Spleen (tissue), 11 donors: ENCODE data around the gene GMDS. TPM values are rescaled to one million over a fixed set of nuclear protein-coding genes. Genes with fewer than 3 reads are reported as not detected.
A peak's percentile ranks its signal among the peaks of the same experiment; 100 is the strongest.

Experiments
- DNase-seq: peaks from one replicate; pipeline ENCODE4 v3.0.0-alpha.2; 2020
- H3K27ac ChIP-seq, 8 donors: fragments of 200-600 bp; sonication (generic) in 7 of 8; 1 replicate in 4 of 8; 2 replicates in 4 of 8; pipeline versions ENCODE4 v1.5.0 to v1.8.0; 2016 to 2021; ENCODE audit warnings: inconsistent platforms in 4 of 8, mild to moderate bottlenecking in 4 of 8, moderate library complexity in 1 of 8
- H3K27me3 ChIP-seq, 7 donors: fragments of 200-600 bp; sonication (generic) in 6 of 7; replicated peaks in 1 of 7; 1 replicate in 4 of 7; 2 replicates in 3 of 7; pipeline versions ENCODE4 v1.5.0 to v1.8.0; 2016 to 2021; ENCODE audit warnings: inconsistent platforms in 3 of 7, mild to moderate bottlenecking in 1 of 7
- H3K36me3 ChIP-seq, 6 donors: fragments of 200-600 bp; sonication (generic) in 5 of 6; 1 replicate in 4 of 6; 2 replicates in 2 of 6; pipeline versions ENCODE4 v1.5.0 to v1.8.0; 2016 to 2021; ENCODE audit warnings: inconsistent platforms in 2 of 6
- H3K4me1 ChIP-seq, 6 donors: fragments of 200-600 bp; sonication (generic) in 5 of 6; 1 replicate in 3 of 6; 2 replicates in 3 of 6; pipeline versions ENCODE4 v1.5.0 to v1.8.0; 2016 to 2021; ENCODE audit warnings: inconsistent platforms in 3 of 6
- H3K4me3 ChIP-seq, 8 donors: fragments of 200-600 bp; sonication (generic) in 7 of 8; 1 replicate in 4 of 8; 2 replicates in 4 of 8; pipeline versions ENCODE4 v1.5.0 to v1.8.0; 2016 to 2021; ENCODE audit warnings: inconsistent platforms in 4 of 8, mild to moderate bottlenecking in 4 of 8, moderate library complexity in 2 of 8
- H3K9me3 ChIP-seq, 8 donors: fragments of 200-600 bp; sonication (generic) in 7 of 8; 1 replicate in 4 of 8; 2 replicates in 4 of 8; pipeline versions ENCODE4 v1.5.0 to v1.8.0; 2016 to 2021; ENCODE audit warnings: inconsistent platforms in 4 of 8
- CTCF ChIP-seq, 11 experiments: fragments of 200-600 bp in 7 of 11; fragments of 450-650 bp in 4 of 11; sonication (generic) in 4 of 11; IDR thresholded peaks in 8 of 11; conservative IDR thresholded peaks in 3 of 11; 1 replicate in 7 of 11; 2 replicates in 4 of 11; pipeline versions ENCODE4 v1.4.0 to v1.8.0; 2016 to 2021; ENCODE audit warnings: antibody characterized with exemption in 11 of 11, inconsistent platforms in 4 of 11, mild to moderate bottlenecking in 1 of 11
- POLR2A ChIP-seq, 3 donors: fragments of 450-650 bp; IDR thresholded peaks; one replicate each; pipeline ENCODE4 v1.5.1; 2017; ENCODE audit warnings: antibody characterized with exemption in 3 of 3, mild to moderate bottlenecking in 1 of 3
- POLR2AphosphoS5 ChIP-seq, 3 donors: sonication (generic); formaldehyde crosslinking; IDR thresholded peaks; one replicate each; pipeline ENCODE4 v1.5.1; 2017; ENCODE audit warnings: antibody characterized with exemption in 3 of 3
- WGBS, 5 donors: extraction: QIAGEN DNeasy Blood & Tissue Kit in 3 of 5; methylation state at CpG; one replicate each; pipeline versions ENCODE4 v1.1.5 to v1.1.7; 2013 to 2018; 5-methylcytosine and 5-hydroxymethylcytosine counted together
- intact Hi-C: fragments of 100-400 bp; cut with DNase I; formaldehyde crosslinking; loops from one replicate; pipeline ENCODE4 v1.15.0; 2023; ENCODE audit warnings: low total_unique reads
- polyA plus RNA-seq, 3 donors: library from polyadenylated mRNA; stranded (reverse); fragments of 200-250 nt; gene quantifications; one replicate each; pipeline ENCODE4 v1.2.1, GENCODE V29; 2013
- total RNA-seq, 7 donors: library from RNA; depleted of rRNA in 3 of 7; stranded (reverse); fragments of >200 nt in 3 of 7; fragmentation: NEBNext Ultra II Directional in 4 of 7; extraction: Animal tissue kit (Norgen Biotek cat#: 25700) in 4 of 7; gene quantifications; one replicate each; pipeline versions ENCODE4 v1.1.0 to v1.2.1, GENCODE V29; 2016 to 2021
- donor health status: healthy with polysubstance abuse.
- donor health status: DM: no; HTN: no; CAD: no; lungs with moderate emphysema.
- donor health status: DM: no; HTN: no; CAD: no.
- donor health status: Bipolar disorder and iron deficiency.
- donor health status: healthy.
- donor health status: DM: no; HTN: no; CAD: no.
- donor health status: DM: yes; HTN: yes; CAD: no.

The GMDS gene
- total and polyA plus RNA-seq, 10 donors: 9.1 to 30.8 (median 17.7) TPM

GRCh38 chr6:1615151-1615852, 630.1 kb downstream of the GMDS start:
- H3K4me1 ChIP-seq: peaks cover 20 to 62% (median 49%) of the 10 kb centered on the region in 6 donors
- H3K27ac ChIP-seq: no peak overlapping the region
- intact Hi-C loops: no loop called here
- WGBS, 5 donors: 44 to 75% (median 58%) methylated on average over 14 to 50 of the region's 50 CpGs
- TF ChIP-seq POLR2AphosphoS5 (IDR thresholded peaks at IDR 0.05): no peak
- TF ChIP-seq CTCF (IDR thresholded peaks at IDR 0.05 in 8 of 11, conservative IDR thresholded peaks at IDR 0.05 in 3 of 11): no peak
- TF ChIP-seq POLR2A (IDR thresholded peaks at IDR 0.05): no peak
- H3K9me3 ChIP-seq: peaks cover 0 to 18% (median 0%) of the 10 kb centered on the region in 8 donors
- peak overlapping the region in 3 of 8 donors; percentile 17 to 55 (median 24) for H3K4me3 ChIP-seq
- peaks cover 4 to 100% (median 97%) of the 10 kb centered on the region in 7 donors for H3K27me3 ChIP-seq
- no peaks in the 10 kb centered on the region for H3K36me3 ChIP-seq
- DNase-seq: no peak

GRCh38 chr6:1614448-1615150, 630.8 kb downstream of the GMDS start:
- 4 to 10% (median 6%) methylated on average over 29 to 85 of the region's 85 CpGs for WGBS, 5 donors
- H3K4me1 ChIP-seq: peaks cover 15 to 60% (median 44%) of the 10 kb centered on the region in 6 donors
- H3K36me3 ChIP-seq: no peaks in the 10 kb centered on the region
- DNase-seq: no peak
- intact Hi-C loops: no loop called here
- H3K4me3 ChIP-seq: peak overlapping the region in 5 of 8 donors; percentile 6 to 55 (median 17)
- no peak overlapping the region for H3K27ac ChIP-seq
- no peak for TF ChIP-seq CTCF (IDR thresholded peaks at IDR 0.05 in 8 of 11, conservative IDR thresholded peaks at IDR 0.05 in 3 of 11)
- TF ChIP-seq POLR2A (IDR thresholded peaks at IDR 0.05): no peak
- TF ChIP-seq POLR2AphosphoS5 (IDR thresholded peaks at IDR 0.05): no peak
- peaks cover 0 to 18% (median 0%) of the 10 kb centered on the region in 8 donors for H3K9me3 ChIP-seq
- peaks cover 4 to 100% (median 91%) of the 10 kb centered on the region in 7 donors for H3K27me3 ChIP-seq

GRCh38 chr6:1613688-1614447, 631.5 kb downstream of the GMDS start:
- intact Hi-C loops: no loop called here
- WGBS, 5 donors: 7 to 22% (median 8%) methylated on average over 31 to 60 of the region's 60 CpGs
- DNase-seq: no peak
- H3K9me3 ChIP-seq: peaks cover 0 to 18% (median 0%) of the 10 kb centered on the region in 8 donors
- H3K27me3 ChIP-seq: peaks cover 7 to 100% (median 89%) of the 10 kb centered on the region in 7 donors
- H3K4me3 ChIP-seq: peak overlapping the region in 5 of 8 donors; percentile 6 to 55 (median 17)
- no peaks in the 10 kb centered on the region for H3K36me3 ChIP-seq
- TF ChIP-seq POLR2A (IDR thresholded peaks at IDR 0.05) (no peak), CTCF (IDR thresholded peaks at IDR 0.05 in 8 of 11, conservative IDR thresholded peaks at IDR 0.05 in 3 of 11) (no peak), POLR2AphosphoS5 (IDR thresholded peaks at IDR 0.05) (no peak)
- H3K27ac ChIP-seq: no peak overlapping the region
- peaks cover 15 to 62% (median 46%) of the 10 kb centered on the region in 6 donors for H3K4me1 ChIP-seq
